EL (cell line): ENCODE measurements around the gene ATXN7L3.
"Not testable (repeated sequence)": the region's sequence is repeated elsewhere in the genome, so short reads cannot be mapped to it uniquely, and the experiment has no call there.

Experiments used
- DNase-seq: peaks from one replicate; pipeline ENCODE4 v3.0.0-alpha.2; 2016

ATXN7L3 gene

DNA sequence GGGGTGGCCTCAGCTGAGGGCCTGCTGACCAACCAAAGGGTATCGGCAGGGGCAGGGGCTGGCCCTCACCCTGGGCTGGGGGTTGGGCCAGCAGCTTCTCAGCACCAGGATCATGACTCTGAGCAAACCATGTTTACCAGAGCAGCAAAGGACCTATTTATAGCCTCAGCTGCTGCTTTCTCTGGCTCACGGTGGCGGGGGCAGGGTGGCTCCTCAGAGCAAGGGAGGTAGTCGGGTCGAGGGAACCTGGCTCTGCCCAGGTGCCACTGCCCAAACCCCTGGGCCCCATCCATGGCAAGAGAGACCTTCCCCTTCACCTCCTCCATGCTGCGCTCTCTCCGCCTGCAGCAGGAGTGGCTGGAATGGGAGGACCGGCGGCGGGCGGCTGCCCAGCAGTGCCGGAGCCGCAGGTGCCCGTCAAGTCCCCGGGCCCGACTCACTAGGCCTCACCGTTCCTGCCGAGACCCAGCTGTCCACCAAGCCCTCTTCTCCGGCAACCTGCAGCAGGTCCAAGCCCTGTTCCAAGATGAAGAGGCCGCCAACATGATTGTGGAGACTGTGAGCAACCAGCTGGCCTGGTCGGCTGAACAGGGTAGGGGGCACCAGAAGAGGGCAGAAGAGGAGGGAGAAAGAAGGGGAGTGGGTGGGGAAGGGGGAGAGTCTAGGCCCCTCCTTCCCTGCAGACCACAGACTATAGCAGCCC lies 29.0 kb downstream of the ATXN7L3 start, which contains the start of gene ASB16:
Gene ASB16, plus strand, starts transcription at position 206 of the 703 bp plus-strand sequence. Its CDS starts 86 bp downstream, at position 292.
- DNase-seq: no peak

DNA sequence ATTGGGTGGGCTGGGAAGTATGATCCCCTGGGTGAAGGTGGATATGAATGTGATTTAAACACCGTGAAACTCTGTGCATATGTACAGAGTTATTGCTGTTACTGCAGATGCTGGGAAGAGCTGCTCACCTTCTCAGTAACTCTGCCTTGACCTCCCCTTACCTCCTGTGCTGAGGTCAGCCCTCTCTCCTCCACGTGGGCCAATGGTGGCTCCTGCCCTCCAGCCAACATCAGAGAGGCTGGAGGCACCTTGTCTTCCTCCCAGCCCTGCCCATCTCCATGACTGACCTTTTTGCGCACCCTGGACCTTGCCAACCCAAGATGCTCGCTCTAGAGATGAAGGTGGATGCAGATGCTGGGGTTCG lies 29.6 kb downstream of the ATXN7L3 start:
- DNase-seq: no peak

DNA sequence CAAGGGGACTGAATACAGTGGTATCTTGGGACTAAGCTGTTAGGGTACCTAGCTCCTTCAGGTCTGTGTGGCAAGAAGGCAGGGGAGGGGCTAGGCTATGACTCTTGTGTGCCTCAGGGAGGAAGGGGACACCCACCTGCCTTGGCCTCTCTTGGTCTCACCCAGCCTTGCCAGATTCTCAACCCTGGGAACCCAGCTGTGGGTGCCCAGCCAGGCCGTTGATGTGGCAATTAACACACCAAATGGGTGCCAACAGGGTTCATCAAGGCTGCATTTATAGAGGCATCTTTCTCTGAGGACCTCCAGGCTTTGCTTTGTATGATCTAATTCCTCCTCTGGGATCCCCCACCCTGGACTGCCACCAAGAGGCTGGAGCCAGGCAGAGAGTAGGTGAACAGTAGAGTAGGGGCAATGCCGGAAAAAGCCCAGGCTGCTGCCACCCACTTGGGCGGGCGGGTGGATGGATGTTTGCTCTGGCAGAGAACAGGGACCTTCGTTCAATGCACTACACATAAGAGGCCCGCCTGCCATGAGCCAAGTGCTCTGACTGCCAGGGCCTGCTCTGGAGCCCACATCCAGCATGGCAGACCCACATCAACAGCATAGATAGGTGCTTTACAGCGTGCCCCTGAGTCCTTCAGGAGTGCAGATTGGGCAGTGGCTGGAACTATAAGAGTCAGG lies 32.4 kb downstream of the ATXN7L3 start:
- no peak for DNase-seq

DNA sequence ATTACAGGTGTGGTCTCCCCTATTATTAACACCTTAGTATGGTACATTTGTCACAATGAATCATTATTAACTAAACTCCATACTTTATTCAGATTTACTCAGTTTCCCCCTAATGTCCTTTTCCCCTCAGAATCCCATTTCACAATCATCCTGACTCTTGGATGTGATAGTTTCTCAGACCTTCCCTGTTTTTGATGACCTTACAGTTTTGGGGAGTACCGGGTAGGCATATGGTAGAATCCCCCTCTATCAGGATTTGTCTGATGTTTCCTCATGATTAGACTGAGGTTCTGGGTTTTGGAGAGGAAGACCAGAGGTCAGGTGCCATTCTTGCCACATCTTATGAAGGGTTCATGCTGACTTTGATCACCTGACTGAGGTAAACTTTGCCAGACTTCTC lies 35.2 kb downstream of the ATXN7L3 start:
- DNase-seq: no peak

DNA sequence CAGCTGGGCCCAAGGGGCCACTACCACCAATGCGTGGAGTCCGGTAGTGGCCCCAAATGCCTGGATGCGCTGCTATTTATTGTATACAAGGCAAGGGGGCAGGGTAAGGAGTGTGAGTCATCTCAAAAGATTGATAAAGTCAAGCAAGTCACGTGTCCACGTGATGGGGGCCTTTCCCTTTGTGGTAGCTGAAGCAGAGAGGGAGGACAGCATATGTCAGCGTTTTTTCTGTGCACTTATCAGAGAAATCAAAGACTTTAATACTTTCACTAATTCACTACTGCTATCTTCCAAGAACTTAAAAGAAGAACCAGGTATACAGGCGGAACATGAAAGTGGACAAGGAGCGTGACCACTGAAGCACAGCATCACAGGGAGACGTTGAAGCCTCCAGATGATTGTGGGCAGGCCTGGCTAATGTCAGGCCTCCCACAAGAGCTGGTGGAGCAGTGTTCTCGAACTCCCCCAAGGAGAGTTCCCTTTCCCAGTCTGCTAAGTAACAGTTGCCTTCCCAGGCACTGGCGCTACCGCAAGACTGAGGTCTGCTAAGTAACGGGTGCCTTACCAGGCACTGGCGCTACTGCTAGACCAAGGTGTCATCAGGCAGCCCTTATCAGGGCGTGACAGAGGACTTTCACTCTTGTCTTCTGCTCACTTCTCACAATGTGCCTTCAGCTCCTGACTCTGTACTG lies 40.0 kb downstream of the ATXN7L3 start:
- DNase-seq: peak; percentile 50

DNA sequence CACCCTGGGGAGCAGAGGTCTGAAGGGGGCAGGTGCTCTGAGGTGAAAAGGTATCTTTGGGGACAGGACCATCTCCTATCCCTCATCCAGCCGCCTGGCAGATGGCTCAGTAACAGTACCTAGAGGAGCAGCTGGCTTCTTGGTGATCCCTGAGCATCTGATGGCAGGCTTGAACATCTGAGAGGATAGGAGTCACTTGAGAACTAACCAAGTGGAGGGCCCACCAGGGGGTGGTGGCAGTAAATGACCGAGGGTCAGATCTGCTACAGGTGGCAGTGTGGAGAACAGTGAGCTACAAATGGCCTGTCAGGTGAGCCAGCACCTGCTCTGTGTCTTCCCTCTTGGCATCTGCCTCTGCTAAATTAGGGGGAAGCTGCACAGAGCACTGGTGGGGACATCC lies 44.2 kb downstream of the ATXN7L3 start:
- no peak for DNase-seq

DNA sequence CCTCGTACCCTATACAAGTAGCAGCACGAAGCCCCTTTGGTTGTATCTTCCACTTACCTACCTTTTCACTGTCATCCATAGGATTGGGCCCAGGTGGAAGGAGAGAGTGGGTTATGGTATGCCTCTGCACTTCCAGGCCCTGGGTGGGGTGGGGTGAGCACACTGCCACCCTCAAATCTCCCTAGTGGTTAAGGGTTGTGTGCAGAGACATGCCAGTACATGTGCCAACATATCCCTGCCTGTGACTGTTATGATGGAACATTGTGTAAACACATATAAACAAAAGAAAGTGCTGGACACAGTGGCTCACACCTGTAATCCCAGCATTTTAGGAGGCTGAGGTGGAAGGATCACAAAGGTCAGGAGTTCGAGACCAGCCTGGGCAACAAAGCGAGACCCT lies 46.8 kb downstream of the ATXN7L3 start:
- no peak for DNase-seq

DNA sequence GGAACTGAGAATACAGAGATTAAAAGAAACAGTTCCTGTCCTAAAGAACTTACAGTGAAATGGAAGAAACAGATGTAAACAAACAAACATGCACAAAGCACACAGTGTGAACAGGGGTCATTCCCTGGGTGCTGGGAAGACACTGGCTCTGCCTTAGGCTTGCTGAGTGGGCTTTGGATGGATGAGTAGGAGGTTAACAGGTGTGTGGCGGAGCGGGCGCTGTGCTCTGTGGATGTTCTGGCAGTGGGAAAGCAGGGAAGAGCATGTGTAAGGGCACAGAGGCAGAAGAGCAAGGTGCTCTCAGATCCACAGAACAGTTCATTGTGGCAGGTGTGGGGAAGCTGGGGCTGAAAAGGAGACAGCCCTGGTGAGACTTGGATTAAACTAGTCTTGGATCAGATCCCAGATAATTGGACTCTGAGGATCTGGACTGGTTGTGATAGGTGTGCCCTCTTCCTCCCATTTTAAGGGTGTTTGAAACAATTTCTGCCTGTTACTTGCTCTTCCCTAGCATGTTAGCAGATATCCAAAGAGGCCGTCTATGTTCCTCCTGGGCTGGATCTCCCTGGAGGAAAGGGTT lies 49.8 kb downstream of the ATXN7L3 start:
- no peak for DNase-seq

DNA sequence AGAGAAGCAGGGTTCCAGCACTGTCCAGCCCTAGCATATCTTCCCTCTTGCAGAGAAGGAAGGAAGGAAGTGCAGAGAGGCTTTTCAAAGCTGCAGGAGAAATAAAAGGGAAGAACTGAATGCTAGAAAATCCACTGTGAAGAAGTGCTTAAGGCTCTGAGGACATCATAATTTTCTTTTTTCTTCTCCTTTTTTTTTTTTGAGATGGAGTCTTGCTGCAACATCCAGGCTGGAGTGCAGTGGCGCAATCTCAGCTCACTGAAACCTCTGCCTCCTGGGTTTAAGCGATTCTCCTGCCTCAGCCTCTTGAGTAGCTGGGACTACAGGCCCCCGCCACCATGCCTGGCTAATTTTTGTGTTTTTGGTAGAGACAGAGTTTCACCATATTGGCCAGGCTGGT lies 50.6 kb downstream of the ATXN7L3 start:
- DNase-seq: not testable (repeated sequence)

DNA sequence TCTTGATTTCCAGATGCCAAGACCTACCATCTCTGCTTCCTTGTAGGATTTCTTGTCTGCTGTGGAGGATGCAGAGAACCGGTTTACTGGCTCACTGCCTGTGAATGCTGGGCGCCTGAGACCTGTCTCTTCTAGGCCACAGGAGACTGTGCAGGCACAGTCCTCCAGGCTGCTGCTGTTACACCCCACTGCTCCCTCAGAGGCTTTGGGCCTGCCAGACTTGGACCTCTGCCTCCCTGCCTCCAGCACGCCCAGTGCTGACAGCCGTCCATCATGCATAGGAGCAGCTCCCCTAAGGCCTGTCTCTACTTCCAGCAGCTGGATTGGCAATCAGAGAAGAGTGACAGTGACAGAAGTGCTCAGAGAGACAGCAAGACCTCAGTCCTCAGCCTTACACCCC lies 51.9 kb downstream of the ATXN7L3 start:
- DNase-seq: no peak

DNA sequence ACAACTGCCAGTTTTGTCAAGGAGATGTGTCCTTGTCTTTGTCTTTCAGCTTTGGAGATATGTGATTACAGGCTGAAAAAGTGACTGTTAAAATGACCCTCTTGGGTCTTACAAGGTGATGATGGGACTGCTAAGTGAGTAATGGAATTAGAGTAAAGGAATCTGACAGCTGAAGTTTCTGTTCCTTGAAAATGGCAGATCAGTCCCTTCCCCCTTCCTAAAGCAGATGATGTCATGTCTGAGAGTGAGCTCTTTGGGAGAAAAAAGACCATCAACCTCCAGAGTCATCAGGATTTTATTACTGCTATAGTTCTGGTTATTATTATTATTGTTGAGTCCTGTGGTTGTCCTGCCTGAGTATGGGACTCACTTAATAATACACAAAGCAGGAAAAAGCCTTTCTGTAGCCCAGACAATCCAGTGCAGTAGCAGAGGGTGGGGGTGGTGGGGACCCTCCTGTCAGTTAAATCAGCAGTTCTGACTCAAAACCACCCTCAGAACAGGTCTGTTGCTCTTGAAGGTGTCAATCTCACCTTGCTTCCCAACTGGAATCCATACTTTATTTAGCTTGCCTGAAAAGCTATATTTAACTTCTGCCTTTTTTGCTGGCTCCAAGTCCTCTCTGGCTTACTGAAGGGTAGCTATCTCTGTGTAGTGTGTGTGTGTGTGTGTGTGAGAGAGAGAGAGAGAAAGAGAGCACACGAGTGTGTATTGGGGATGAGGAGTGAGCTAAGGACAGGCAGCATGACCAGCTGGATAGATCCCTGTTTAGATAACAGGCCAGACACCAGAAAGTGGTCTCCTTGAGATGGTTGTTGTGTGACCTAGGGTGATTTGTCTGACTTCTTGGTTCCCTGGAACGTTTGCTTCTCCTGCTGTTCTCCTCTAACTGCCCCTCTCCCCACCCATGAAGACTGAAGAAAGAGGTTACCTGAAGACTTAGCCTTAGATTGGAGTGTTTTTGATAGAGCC lies 53.0 kb downstream of the ATXN7L3 start:
- no peak for DNase-seq

DNA sequence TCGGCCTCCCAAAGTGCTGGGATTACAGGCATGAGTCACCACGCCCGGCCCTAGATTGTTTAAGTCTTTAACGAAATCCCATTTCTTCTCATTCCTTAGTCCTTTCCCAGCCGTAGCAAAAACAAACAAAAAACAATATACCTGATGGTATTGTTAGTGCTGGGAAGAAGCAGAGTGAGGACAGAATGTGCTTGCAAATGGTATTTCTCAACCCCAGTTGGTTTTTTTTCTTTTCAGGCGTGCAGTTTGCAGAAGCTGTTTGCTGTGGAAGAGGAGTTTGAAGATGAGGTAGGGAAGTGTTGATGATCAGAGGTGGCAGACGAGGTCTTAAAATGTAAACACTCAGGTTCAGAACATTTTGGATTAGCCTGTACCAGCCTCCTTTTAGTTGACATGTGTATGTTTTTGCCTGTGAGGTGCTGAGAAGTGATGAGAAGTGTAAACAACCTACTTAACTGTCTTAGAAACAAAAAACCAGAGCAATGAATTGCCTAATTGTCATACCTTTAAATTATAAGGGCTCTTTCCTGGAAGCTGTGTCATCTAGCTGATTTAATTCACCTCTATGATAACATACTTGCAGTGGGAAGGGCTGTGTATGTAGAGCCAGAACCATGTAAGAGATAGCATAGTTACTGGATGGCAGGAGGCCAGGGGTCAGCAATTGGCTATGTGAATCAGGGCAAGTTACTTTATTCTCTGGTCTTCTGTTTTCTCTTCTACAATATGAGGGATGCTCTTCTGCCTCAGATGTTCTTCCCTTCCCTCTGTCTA lies 54.5 kb downstream of the ATXN7L3 start:
- DNase-seq: no peak

DNA sequence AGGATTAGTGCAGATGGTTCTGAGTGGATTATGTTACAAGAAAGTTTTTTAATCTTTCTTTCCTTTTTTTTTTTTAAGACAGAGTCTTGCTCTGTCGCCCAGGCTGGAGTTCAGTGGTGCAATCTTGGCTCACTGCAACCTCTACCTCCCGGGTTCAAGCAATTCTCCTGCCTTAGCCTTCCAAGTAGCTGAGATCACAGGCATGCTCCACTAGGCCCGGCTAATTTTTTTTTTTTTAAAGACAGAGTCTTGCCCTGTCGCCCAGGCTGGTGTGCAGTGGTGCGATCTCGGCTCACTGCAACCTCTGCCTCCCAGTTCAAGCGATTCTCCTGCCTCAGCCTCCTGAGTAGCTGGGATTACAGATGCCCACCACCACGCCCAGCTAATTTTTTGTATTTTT lies 55.8 kb downstream of the ATXN7L3 start:
- not testable (repeated sequence) for DNase-seq
